ENCODE data around the gene NCKAP5.

Gene NCKAP5

GRCh38 chr2:133568172-133568571 lies at the start of gene NCKAP5:
NCKAP5 (minus strand) TSS chr2:133568463; CDS start chr2:133517526, 50,937 bp downstream.
- no peak for TF ChIP-seq ARNT (IDR thresholded peaks at IDR 0.05)
- TF ChIP-seq ZNF384 (IDR thresholded peaks at IDR 0.05), result no peak
- no peak for TF ChIP-seq L3MBTL2 (conservative IDR thresholded peaks at IDR 0.05)
- no peak for TF ChIP-seq PKNOX1 (IDR thresholded peaks at IDR 0.05)
- no peak for TF ChIP-seq SP1 (IDR thresholded peaks at IDR 0.05)
- TF ChIP-seq SUZ12 (IDR thresholded peaks at IDR 0.05), result no peak
- peak; percentile 22 for DNase-seq (ENCODE audit: extremely low spot score)
- POLR2A ChIA-PET, result interaction anchor here (1.2 kb wide), 1 partner anchor 126 kb away, joined by 3 read pairs; no protein-coding TSS in a partner anchor
- CTCF ChIA-PET, result interaction anchor here (0.5 to 1.2 kb wide), 4 partner anchors 35 to 397 kb away, joined by 3 to 5 read pairs (median 4); no protein-coding TSS in a partner anchor

GRCh38 chr2:133609664-133610063 lies 41.4 kb upstream of the NCKAP5 start:
- POLR2A ChIA-PET, result no interaction called here
- CTCF ChIA-PET, result no interaction called here
- TF ChIP-seq LEF1 (IDR thresholded peaks at IDR 0.05; ENCODE audit: borderline replicate concordance) (no peak), FOXA1 (IDR thresholded peaks at IDR 0.05) (no peak), HDGF (IDR thresholded peaks at IDR 0.05; ENCODE audit: borderline replicate concordance) (no peak), TARDBP (IDR thresholded peaks at IDR 0.05) (no peak), BHLHE40 (IDR thresholded peaks at IDR 0.05; ENCODE audit: borderline replicate concordance) (no peak), CTBP1 (IDR thresholded peaks at IDR 0.05; ENCODE audit: borderline replicate concordance) (no peak), ELF4 (IDR thresholded peaks at IDR 0.05) (no peak), PKNOX1 (IDR thresholded peaks at IDR 0.05) (no peak)
- DNase-seq (ENCODE audit: extremely low spot score), result no peak

GRCh38 chr2:133608291-133608690 lies 40.0 kb upstream of the NCKAP5 start:
- ChIA-PET CTCF (no interaction called here), POLR2A (no interaction called here)
- TF ChIP-seq SUZ12 (IDR thresholded peaks at IDR 0.05) (no peak), SP1 (IDR thresholded peaks at IDR 0.05) (no peak), TARDBP (IDR thresholded peaks at IDR 0.05) (no peak), LEF1 (IDR thresholded peaks at IDR 0.05; ENCODE audit: borderline replicate concordance) (no peak), ELF4 (IDR thresholded peaks at IDR 0.05) (no peak)
- DNase-seq (ENCODE audit: extremely low spot score), result no peak

GRCh38 chr2:133607679-133608078 lies 39.4 kb upstream of the NCKAP5 start:
- DNase-seq (ENCODE audit: extremely low spot score), result no peak
- ChIA-PET POLR2A (no interaction called here), CTCF (no interaction called here)
- TF ChIP-seq HDGF (IDR thresholded peaks at IDR 0.05; ENCODE audit: borderline replicate concordance), result no peak
- no peak for TF ChIP-seq ZNF384 (IDR thresholded peaks at IDR 0.05)
- TF ChIP-seq FOXA1 (IDR thresholded peaks at IDR 0.05), result no peak
- TF ChIP-seq FOXM1 (IDR thresholded peaks at IDR 0.05; ENCODE audit: borderline replicate concordance), result no peak
- TF ChIP-seq FOXK2 (IDR thresholded peaks at IDR 0.05), result no peak
- TF ChIP-seq PKNOX1 (IDR thresholded peaks at IDR 0.05), result no peak
- no peak for TF ChIP-seq L3MBTL2 (conservative IDR thresholded peaks at IDR 0.05)
- no peak for TF ChIP-seq NFRKB (IDR thresholded peaks at IDR 0.05)
- no peak for TF ChIP-seq LEF1 (IDR thresholded peaks at IDR 0.05; ENCODE audit: borderline replicate concordance)
- TF ChIP-seq SP1 (IDR thresholded peaks at IDR 0.05), result no peak
- no peak for TF ChIP-seq SUZ12 (IDR thresholded peaks at IDR 0.05)
- TF ChIP-seq TARDBP (IDR thresholded peaks at IDR 0.05), result no peak
- TF ChIP-seq BHLHE40 (IDR thresholded peaks at IDR 0.05; ENCODE audit: borderline replicate concordance), result no peak
- no peak for TF ChIP-seq ELF4 (IDR thresholded peaks at IDR 0.05)
- no peak for TF ChIP-seq CTBP1 (IDR thresholded peaks at IDR 0.05; ENCODE audit: borderline replicate concordance)
- TF ChIP-seq ARNT (IDR thresholded peaks at IDR 0.05), result no peak

GRCh38 chr2:133606616-133607015 lies 38.4 kb upstream of the NCKAP5 start:
- TF ChIP-seq NFRKB (IDR thresholded peaks at IDR 0.05) (no peak), FOXA1 (IDR thresholded peaks at IDR 0.05) (no peak), SUZ12 (IDR thresholded peaks at IDR 0.05) (no peak), HDGF (IDR thresholded peaks at IDR 0.05; ENCODE audit: borderline replicate concordance) (no peak), LEF1 (IDR thresholded peaks at IDR 0.05; ENCODE audit: borderline replicate concordance) (no peak), FOXM1 (IDR thresholded peaks at IDR 0.05; ENCODE audit: borderline replicate concordance) (no peak), ARNT (IDR thresholded peaks at IDR 0.05) (no peak)
- ChIA-PET CTCF (no interaction called here), POLR2A (no interaction called here)
- no peak for DNase-seq (ENCODE audit: extremely low spot score)

- ChIA-PET CTCF (no interaction called here), POLR2A (no interaction called here)
- TF ChIP-seq NFRKB (IDR thresholded peaks at IDR 0.05), result no peak
- no peak for TF ChIP-seq TARDBP (IDR thresholded peaks at IDR 0.05)
- DNase-seq (ENCODE audit: extremely low spot score), result no peak
These were observed 37.5 kb upstream of the NCKAP5 start for GRCh38 chr2:133605766-133606137.

GRCh38 chr2:133605011-133605765 lies 36.9 kb upstream of the NCKAP5 start:
- DNase-seq (ENCODE audit: extremely low spot score), result no peak
- TF ChIP-seq BHLHE40 (IDR thresholded peaks at IDR 0.05; ENCODE audit: borderline replicate concordance), result no peak
- TF ChIP-seq ZNF384 (IDR thresholded peaks at IDR 0.05), result no peak
- TF ChIP-seq ELF4 (IDR thresholded peaks at IDR 0.05), result no peak
- TF ChIP-seq L3MBTL2 (conservative IDR thresholded peaks at IDR 0.05), result no peak
- POLR2A ChIA-PET, result no interaction called here
- CTCF ChIA-PET, result no interaction called here

All from HEK293T (cell line).